A549 (cell line): ENCODE data around the gene NCOA5.

ENCODE experiments used
- CHD2 ChIP-seq: fragments of 150-350 bp; IDR thresholded peaks from 2 replicates; pipeline ENCODE4 v1.6.1; 2014; ENCODE audit warnings: low read length; ENCODE audit not compliant: partially characterized antibody
- EHMT2 ChIP-seq: fragments of 200-600 bp; sonication (generic); IDR thresholded peaks from 2 replicates; pipeline ENCODE4 v1.6.1; 2016; ENCODE audit warnings: antibody characterized with exemption, low read depth, mild to moderate bottlenecking, moderate library complexity
- EP300 ChIP-seq, 2 experiments: fragments of >200 bp; sonication (Bioruptor Twin); formaldehyde crosslinking; IDR thresholded peaks; 2 replicates in 1 of 2; 3 replicates in 1 of 2; pipeline ENCODE4 v1.6.1; 2016 to 2017
- PBX3 ChIP-seq: IDR thresholded peaks from 2 replicates; pipeline ENCODE4 v1.6.1; 2012
- RCOR1 ChIP-seq: fragments of 150-350 bp; IDR thresholded peaks from 2 replicates; pipeline ENCODE4 v1.6.1; 2014; ENCODE audit warnings: antibody characterized with exemption, low read length, low read depth
- USF2 ChIP-seq: fragments of 450-650 bp; IDR thresholded peaks from 2 replicates; pipeline ENCODE4 v1.6.1; 2014; ENCODE audit warnings: antibody characterized with exemption
- TF ChIP-seq, protein P1 (sequence below): fragments of >200 bp; sonication (Bioruptor Twin); formaldehyde crosslinking; IDR thresholded peaks from 3 replicates; pipeline ENCODE4 v1.5.1; 2016

- TF ChIP-seq USF2 (no peak), EHMT2 (no peak), RCOR1 (no peak), EP300 (IDR thresholded peaks at IDR 0.05) (no peak), PBX3 (no peak), CHD2 (no peak)
- TF ChIP-seq, protein P1, sequence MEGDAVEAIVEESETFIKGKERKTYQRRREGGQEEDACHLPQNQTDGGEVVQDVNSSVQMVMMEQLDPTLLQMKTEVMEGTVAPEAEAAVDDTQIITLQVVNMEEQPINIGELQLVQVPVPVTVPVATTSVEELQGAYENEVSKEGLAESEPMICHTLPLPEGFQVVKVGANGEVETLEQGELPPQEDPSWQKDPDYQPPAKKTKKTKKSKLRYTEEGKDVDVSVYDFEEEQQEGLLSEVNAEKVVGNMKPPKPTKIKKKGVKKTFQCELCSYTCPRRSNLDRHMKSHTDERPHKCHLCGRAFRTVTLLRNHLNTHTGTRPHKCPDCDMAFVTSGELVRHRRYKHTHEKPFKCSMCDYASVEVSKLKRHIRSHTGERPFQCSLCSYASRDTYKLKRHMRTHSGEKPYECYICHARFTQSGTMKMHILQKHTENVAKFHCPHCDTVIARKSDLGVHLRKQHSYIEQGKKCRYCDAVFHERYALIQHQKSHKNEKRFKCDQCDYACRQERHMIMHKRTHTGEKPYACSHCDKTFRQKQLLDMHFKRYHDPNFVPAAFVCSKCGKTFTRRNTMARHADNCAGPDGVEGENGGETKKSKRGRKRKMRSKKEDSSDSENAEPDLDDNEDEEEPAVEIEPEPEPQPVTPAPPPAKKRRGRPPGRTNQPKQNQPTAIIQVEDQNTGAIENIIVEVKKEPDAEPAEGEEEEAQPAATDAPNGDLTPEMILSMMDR: no peak
Measured at GRCh38 chr20:46137816-46138215, 48.1 kb upstream of the NCOA5 start.
